Vagina (tissue), 2 donors: ENCODE results near the gene LGALS12. TPM values are rescaled to one million over a fixed set of nuclear protein-coding genes. Genes with fewer than 3 reads are reported as not detected.
A peak's percentile ranks its signal among the peaks of the same experiment; 100 is the strongest.

Experiments
- DNase-seq, 2 donors: peaks; one replicate each; pipeline ENCODE4 v3.0.0-alpha.2; 2017; ENCODE audit errors: extremely low spot score in 2 of 2
- H3K27ac ChIP-seq: fragments of 200-600 bp; sonication (generic); one replicate; pipeline ENCODE4 v1.5.1; 2019
- H3K27me3 ChIP-seq: fragments of 200-600 bp; sonication (generic); one replicate; pipeline ENCODE4 v1.5.1; 2019
- H3K36me3 ChIP-seq, 2 donors: fragments of 200-600 bp; sonication (generic); one replicate each; pipeline ENCODE4 v1.5.1; 2017 to 2019
- H3K4me1 ChIP-seq: fragments of 200-600 bp; sonication (generic); one replicate; pipeline ENCODE4 v1.5.1; 2019
- H3K4me3 ChIP-seq, 2 donors: fragments of 200-600 bp; sonication (generic); 1 replicate in 1 of 2; 2 replicates in 1 of 2; pipeline ENCODE4 v1.5.1; 2016 to 2019
- H3K9me3 ChIP-seq: fragments of 200-600 bp; sonication (generic); one replicate; pipeline ENCODE4 v1.5.1; 2019
- POLR2A ChIP-seq, 2 donors: fragments of 450-650 bp; IDR thresholded peaks; one replicate each; pipeline ENCODE4 v1.6.1; 2017; ENCODE audit warnings: antibody characterized with exemption in 2 of 2, mild to moderate bottlenecking in 2 of 2, moderate library complexity in 2 of 2
- POLR2AphosphoS5 ChIP-seq, 2 donors: sonication (generic); formaldehyde crosslinking; IDR thresholded peaks; one replicate each; pipeline ENCODE4 v1.9.0; 2017; ENCODE audit warnings: antibody characterized with exemption in 2 of 2, mild to moderate bottlenecking in 2 of 2, low read depth in 1 of 2; ENCODE audit not compliant: insufficient read depth in 1 of 2
- intact Hi-C: fragments of 100-400 bp; cut with DNase I; formaldehyde crosslinking; loops from one replicate; pipeline ENCODE4 v1.15.1; 2023
- total RNA-seq: library from RNA; depleted of rRNA; stranded (reverse); fragments of >200 nt; gene quantifications from one replicate; pipeline ENCODE4 v1.2.3, GENCODE V29; 2016
- TF ChIP-seq, protein P1 (sequence below), 3 experiments: fragments of 450-650 bp in 2 of 3; fragments of 200-600 bp in 1 of 3; sonication (generic) in 1 of 3; IDR thresholded peaks; one replicate each; pipeline ENCODE4 v1.5.1; 2017 to 2019; ENCODE audit warnings: antibody characterized with exemption in 3 of 3, mild to moderate bottlenecking in 2 of 3, moderate library complexity in 2 of 3

The LGALS12 gene
- total RNA-seq, 1 donor from 2014 or later, result 2.7 TPM

DNA sequence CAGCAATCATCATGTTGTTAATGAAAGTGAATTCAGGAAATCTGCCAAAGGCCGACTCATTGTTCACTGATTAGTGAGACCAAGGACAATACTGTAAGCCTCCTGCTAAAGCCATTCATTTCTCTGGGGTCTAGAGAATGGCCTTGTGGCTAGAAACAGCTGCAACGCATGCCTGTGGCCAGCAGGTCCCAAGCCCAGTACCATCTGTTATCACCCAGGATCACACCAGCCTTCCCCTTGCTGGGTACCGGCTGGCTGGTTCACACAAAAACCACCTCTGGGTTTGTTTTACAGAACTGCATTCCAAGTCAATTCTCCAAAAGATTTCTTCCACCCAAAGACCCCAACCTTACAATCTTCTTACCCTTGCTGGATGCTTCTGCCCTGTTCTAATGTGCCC is 16.0 kb upstream of the LGALS12 start:
- Histone ChIP-seq H3K27ac (peak overlapping the region; percentile 57), H3K9me3 (no peaks in the 10 kb centered on the region), H3K27me3 (no peaks in the 10 kb centered on the region), H3K36me3 (no peaks in the 10 kb centered on the region), H3K4me3 (no peak overlapping the region), H3K4me1 (peaks cover 22% of the 10 kb centered on the region)
- intact Hi-C loops, result no loop called here
- no peak for DNase-seq
- TF ChIP-seq POLR2AphosphoS5 (IDR thresholded peaks at IDR 0.05; ENCODE audit: insufficient read depth in 1 of 2, low read depth in 1 of 2) (no peak), POLR2A (IDR thresholded peaks at IDR 0.05) (no peak)
- TF ChIP-seq, protein P1, sequence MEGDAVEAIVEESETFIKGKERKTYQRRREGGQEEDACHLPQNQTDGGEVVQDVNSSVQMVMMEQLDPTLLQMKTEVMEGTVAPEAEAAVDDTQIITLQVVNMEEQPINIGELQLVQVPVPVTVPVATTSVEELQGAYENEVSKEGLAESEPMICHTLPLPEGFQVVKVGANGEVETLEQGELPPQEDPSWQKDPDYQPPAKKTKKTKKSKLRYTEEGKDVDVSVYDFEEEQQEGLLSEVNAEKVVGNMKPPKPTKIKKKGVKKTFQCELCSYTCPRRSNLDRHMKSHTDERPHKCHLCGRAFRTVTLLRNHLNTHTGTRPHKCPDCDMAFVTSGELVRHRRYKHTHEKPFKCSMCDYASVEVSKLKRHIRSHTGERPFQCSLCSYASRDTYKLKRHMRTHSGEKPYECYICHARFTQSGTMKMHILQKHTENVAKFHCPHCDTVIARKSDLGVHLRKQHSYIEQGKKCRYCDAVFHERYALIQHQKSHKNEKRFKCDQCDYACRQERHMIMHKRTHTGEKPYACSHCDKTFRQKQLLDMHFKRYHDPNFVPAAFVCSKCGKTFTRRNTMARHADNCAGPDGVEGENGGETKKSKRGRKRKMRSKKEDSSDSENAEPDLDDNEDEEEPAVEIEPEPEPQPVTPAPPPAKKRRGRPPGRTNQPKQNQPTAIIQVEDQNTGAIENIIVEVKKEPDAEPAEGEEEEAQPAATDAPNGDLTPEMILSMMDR (IDR thresholded peaks at IDR 0.05), result no peak

DNA sequence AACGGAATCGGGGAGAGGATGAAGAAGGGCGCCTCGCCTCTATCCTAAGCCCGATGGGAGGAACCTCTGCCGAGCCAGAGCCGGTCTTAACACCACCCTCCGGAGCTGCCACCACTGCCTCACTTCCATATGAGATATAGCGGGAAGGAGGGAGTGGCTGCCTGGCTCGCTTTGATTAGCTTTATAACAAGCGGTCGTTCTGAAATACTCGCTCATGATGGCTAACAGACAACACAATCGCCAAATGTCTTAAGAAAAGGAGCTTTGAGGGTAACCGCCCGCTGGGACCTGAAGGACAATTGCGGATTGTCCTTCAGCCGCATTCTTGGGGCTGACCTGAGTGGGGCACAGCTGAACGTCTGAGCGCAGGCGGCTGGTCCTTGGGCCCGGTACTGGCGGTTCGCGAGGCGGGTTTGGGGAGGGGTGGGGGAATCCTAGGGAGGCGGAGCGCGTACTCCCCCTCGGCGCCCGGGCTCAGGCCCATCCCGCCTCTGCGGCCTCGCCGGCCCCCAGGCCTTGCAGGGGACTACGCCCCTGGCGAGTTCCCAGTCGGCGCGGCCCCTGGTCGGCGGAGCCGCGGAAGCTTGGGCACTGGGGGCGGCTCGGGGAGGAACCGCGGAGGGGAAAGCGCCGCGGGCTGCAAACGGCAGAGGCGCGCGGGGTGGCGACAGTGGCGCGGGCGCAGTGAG is 15.2 kb upstream of the LGALS12 start, which contains the start of gene PLAAT5:
Gene PLAAT5 (minus strand): TSS at position 617 of the 689 bp plus-strand sequence. CDS start 133 bp downstream, at position 484.
- intact Hi-C loops, result no loop called here
- Histone ChIP-seq H3K4me1 (peaks cover 22% of the 10 kb centered on the region), H3K27me3 (no peaks in the 10 kb centered on the region), H3K36me3 (no peaks in the 10 kb centered on the region), H3K4me3 (peak within 1 kb of the TSS; percentile 50 to 57), H3K9me3 (no peaks in the 10 kb centered on the region), H3K27ac (peak within 1 kb of the TSS; percentile 57)
- TF ChIP-seq POLR2AphosphoS5 (IDR thresholded peaks at IDR 0.05; ENCODE audit: insufficient read depth in 1 of 2, low read depth in 1 of 2) (no peak), POLR2A (IDR thresholded peaks at IDR 0.05) (no peak)
- TF ChIP-seq, protein P1 (IDR thresholded peaks at IDR 0.05), result no peak
- no peak for DNase-seq

DNA sequence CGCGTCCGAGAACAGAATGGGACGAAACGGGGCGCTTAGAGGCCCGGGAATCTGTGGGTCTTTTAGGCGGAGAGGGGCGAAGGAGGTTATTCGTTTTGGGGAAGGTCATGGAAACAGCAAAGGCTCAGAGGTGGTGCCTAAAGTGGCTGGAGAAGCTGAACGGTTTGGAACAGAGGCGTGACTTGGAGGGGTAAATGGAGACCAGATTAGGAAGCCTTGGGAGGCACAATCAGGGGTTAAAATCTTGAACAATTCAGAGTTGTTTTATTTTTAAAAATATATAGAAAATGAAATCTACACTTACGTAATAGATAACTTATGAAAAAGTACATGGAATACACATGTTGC is 14.7 kb upstream of the LGALS12 start:
- peak overlapping the region; percentile 50 to 57 for H3K4me3 ChIP-seq
- peaks cover 22% of the 10 kb centered on the region for H3K4me1 ChIP-seq
- no peak for TF ChIP-seq POLR2A (IDR thresholded peaks at IDR 0.05)
- TF ChIP-seq POLR2AphosphoS5 (IDR thresholded peaks at IDR 0.05; ENCODE audit: insufficient read depth in 1 of 2, low read depth in 1 of 2), result no peak
- TF ChIP-seq, protein P1 (IDR thresholded peaks at IDR 0.05), result no peak
- DNase-seq, result no peak
- no peaks in the 10 kb centered on the region for H3K9me3 ChIP-seq
- H3K27ac ChIP-seq, result peak overlapping the region; percentile 57
- intact Hi-C loops, result no loop called here
- no peaks in the 10 kb centered on the region for H3K27me3 ChIP-seq
- H3K36me3 ChIP-seq, result no peaks in the 10 kb centered on the region

DNA sequence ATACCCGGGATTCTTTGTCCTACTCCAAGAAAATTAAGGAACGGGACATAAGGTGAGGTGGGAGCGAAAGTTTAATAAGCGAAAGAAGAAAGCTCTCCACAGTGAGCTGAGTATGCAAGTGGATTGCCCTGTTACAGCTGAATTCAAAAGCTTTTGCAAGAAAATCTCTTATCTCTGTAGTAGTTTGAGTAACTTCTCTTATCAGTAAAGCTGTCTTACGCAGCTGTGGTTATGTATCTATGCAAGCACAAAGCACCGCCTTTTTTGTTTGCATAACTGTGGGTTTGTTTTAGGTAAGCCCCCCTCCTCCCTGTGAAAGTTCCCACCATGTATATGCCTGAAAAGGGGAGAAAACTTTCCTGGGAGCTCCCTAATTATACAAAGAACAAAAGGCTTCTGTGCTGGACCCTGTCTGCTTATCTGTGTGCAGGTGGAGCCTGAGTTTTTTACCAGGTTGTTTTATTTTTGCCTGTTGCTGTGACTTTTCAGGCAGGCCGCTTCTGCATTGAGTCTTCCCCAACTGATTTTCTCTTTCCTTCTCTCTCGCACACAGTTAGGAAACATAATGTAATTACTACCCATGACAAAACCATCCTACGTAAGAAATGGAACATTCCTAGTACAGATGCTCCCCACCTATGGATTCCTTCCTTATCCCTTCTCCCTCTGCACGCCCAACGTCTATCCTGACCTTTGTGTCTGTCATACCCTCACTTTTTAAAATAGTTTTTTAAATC is 14.1 kb upstream of the LGALS12 start:
- H3K4me3 ChIP-seq, result peak overlapping the region; percentile 50 to 57
- H3K27me3 ChIP-seq, result no peaks in the 10 kb centered on the region
- TF ChIP-seq POLR2A (IDR thresholded peaks at IDR 0.05) (no peak), POLR2AphosphoS5 (IDR thresholded peaks at IDR 0.05; ENCODE audit: insufficient read depth in 1 of 2, low read depth in 1 of 2) (no peak)
- TF ChIP-seq, protein P1 (IDR thresholded peaks at IDR 0.05), result no peak
- intact Hi-C loops, result no loop called here
- no peak for DNase-seq
- peaks cover 22% of the 10 kb centered on the region for H3K4me1 ChIP-seq
- no peaks in the 10 kb centered on the region for H3K9me3 ChIP-seq
- H3K27ac ChIP-seq, result no peak overlapping the region
- no peaks in the 10 kb centered on the region for H3K36me3 ChIP-seq

DNA sequence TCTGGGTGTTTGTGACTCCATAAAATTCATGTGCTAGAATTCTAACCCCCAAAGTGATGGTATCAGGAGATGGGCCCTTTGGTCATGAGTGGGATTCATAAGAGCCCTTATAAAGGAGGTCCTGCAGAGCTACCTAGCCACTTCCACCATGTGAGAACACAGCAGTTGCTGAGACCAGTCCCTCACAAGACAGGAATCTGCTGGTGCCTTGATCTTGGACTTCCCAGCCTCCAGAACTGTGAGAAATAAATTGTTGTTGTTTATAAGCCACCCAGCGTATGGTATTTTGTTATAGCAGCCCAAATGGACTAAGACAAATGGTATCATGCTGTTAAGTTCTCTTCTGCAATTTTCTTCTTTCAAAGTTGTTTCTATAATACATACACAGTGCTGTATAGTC is 13.4 kb upstream of the LGALS12 start:
- Histone ChIP-seq H3K27ac (no peak overlapping the region), H3K4me1 (peaks cover 22% of the 10 kb centered on the region), H3K27me3 (no peaks in the 10 kb centered on the region), H3K9me3 (no peaks in the 10 kb centered on the region), H3K36me3 (no peaks in the 10 kb centered on the region), H3K4me3 (no peak overlapping the region)
- TF ChIP-seq POLR2AphosphoS5 (IDR thresholded peaks at IDR 0.05; ENCODE audit: insufficient read depth in 1 of 2, low read depth in 1 of 2), result no peak
- no peak for DNase-seq
- intact Hi-C loops, result no loop called here
